Neutrophil (primary cell): ENCODE results near the gene SLC12A2.

Experiments used
- H3K27ac ChIP-seq: fragments of 200-600 bp; sonication (generic); 2 replicates; pipeline ENCODE4 v1.5.1; 2016; ENCODE audit warnings: mild to moderate bottlenecking, moderate library complexity
- H3K27me3 ChIP-seq: fragments of 200-600 bp; sonication (generic); 2 replicates; pipeline ENCODE4 v1.6.0; 2016; ENCODE audit warnings: mild to moderate bottlenecking
- H3K36me3 ChIP-seq: fragments of 200-600 bp; sonication (generic); 2 replicates; pipeline ENCODE4 v1.5.1; 2017
- H3K4me1 ChIP-seq, 2 experiments: fragments of 200-600 bp in 1 of 2; sonication (generic) in 1 of 2; 1 replicate in 1 of 2; 2 replicates in 1 of 2; pipeline versions ENCODE4 v1.5.1 to v1.6.1; 2013 to 2016; ENCODE audit warnings: low read depth in 1 of 2, low read length in 1 of 2, mild to moderate bottlenecking in 1 of 2, moderate library complexity in 1 of 2; ENCODE audit not compliant: control insufficient read depth in 1 of 2, insufficient read depth in 1 of 2
- H3K4me3 ChIP-seq, 2 experiments: fragments of 200-600 bp in 1 of 2; sonication (generic) in 1 of 2; 1 replicate in 1 of 2; 2 replicates in 1 of 2; pipeline ENCODE4 v1.5.1; 2013 to 2016; ENCODE audit warnings: low read depth in 1 of 2, low read length in 1 of 2, mild to moderate bottlenecking in 1 of 2, moderate library complexity in 1 of 2
- H3K9me3 ChIP-seq: fragments of 200-600 bp; sonication (generic); 2 replicates; pipeline ENCODE4 v1.5.1; 2016
- TF ChIP-seq, protein P1 (sequence below): fragments of 200-600 bp; sonication (generic); IDR thresholded peaks from 2 replicates; pipeline ENCODE4 v1.5.1; 2016; ENCODE audit warnings: antibody characterized with exemption

Gene SLC12A2

DNA sequence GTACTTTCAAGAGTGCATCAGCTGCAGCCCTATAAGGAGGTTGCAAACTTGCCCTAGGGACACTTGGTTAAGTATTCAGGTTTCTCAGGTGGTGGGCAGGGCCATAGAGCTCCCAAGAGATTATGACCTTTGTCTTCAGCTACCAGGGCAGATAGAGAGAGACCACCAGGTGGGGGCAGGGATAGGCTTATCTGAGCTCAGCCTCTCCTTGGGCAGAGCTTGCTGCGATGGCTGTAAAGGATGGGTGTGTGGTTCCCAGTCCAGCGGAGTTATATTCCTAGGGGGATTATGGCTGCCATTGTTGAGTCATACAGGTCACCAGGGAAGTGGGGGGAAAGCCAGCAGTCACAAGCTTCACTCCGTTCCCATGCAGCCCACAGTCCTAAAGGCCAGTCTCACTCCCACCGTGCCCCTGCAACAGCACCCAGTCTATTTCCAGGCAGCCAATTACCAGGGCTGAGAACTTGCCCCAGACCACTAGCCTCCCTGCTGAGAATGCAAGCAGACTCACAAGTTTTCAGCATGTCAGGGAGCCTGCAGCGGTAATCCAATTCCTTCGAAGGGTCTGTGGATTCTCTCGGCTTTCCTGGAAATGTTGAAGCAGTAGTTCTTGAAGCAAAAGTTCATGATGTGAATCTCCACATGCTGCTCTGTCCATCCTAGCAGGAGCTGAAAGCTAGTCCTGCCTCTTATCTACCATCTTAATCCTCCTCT is 151.5 kb downstream of the SLC12A2 start:
- no peaks in the 10 kb centered on the region for H3K36me3 ChIP-seq
- H3K4me1 ChIP-seq, result no peaks in the 10 kb centered on the region
- H3K4me3 ChIP-seq, result no peak overlapping the region
- H3K27me3 ChIP-seq, result no peaks in the 10 kb centered on the region
- TF ChIP-seq, protein P1, sequence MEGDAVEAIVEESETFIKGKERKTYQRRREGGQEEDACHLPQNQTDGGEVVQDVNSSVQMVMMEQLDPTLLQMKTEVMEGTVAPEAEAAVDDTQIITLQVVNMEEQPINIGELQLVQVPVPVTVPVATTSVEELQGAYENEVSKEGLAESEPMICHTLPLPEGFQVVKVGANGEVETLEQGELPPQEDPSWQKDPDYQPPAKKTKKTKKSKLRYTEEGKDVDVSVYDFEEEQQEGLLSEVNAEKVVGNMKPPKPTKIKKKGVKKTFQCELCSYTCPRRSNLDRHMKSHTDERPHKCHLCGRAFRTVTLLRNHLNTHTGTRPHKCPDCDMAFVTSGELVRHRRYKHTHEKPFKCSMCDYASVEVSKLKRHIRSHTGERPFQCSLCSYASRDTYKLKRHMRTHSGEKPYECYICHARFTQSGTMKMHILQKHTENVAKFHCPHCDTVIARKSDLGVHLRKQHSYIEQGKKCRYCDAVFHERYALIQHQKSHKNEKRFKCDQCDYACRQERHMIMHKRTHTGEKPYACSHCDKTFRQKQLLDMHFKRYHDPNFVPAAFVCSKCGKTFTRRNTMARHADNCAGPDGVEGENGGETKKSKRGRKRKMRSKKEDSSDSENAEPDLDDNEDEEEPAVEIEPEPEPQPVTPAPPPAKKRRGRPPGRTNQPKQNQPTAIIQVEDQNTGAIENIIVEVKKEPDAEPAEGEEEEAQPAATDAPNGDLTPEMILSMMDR, result no peak
- H3K27ac ChIP-seq, result no peak overlapping the region
- no peaks in the 10 kb centered on the region for H3K9me3 ChIP-seq

DNA sequence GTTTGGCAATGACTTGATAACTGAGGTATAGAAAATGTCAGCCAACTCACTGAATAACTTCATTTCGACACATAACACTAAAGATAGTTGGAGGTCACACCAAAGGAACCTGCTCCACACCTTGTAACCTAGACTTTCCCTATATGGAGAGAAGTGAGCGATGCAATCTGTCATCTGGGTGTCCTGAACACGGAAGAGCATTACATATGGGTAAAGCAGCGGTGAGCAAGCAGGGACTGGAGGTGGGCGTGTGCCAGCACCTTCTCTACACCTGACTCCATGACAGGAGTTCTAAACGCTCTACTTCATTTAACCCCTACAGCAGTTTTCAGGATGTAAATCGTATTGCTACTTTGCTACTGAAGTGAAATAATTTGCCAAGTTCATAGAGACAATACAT is 152.8 kb downstream of the SLC12A2 start:
- Histone ChIP-seq H3K36me3 (no peaks in the 10 kb centered on the region), H3K9me3 (no peaks in the 10 kb centered on the region), H3K27me3 (no peaks in the 10 kb centered on the region), H3K27ac (no peak overlapping the region), H3K4me3 (no peak overlapping the region), H3K4me1 (no peaks in the 10 kb centered on the region)
- TF ChIP-seq, protein P1, result no peak

DNA sequence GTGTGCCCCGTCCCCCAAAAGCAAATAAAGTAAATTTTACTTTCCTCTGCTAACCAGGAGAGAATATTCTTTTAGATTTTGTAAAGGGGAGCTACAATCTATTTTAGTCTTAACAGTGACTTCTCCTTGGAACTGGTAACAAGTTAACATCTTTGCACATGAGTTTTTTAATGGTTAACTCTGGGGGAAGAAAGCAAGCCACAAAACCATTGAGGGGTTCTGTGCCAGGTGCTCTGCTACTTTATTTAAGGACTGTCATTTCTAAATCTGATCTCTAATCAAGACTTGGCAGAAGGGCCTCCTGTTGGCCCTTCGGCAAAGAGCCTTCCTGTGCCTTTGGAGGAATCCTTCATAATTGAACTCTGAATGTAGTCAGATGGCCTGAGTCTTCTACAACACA is 153.4 kb downstream of the SLC12A2 start:
- Histone ChIP-seq H3K27me3 (no peaks in the 10 kb centered on the region), H3K9me3 (no peaks in the 10 kb centered on the region), H3K36me3 (no peaks in the 10 kb centered on the region), H3K4me1 (no peaks in the 10 kb centered on the region), H3K4me3 (no peak overlapping the region), H3K27ac (no peak overlapping the region)
- TF ChIP-seq, protein P1, result no peak

DNA sequence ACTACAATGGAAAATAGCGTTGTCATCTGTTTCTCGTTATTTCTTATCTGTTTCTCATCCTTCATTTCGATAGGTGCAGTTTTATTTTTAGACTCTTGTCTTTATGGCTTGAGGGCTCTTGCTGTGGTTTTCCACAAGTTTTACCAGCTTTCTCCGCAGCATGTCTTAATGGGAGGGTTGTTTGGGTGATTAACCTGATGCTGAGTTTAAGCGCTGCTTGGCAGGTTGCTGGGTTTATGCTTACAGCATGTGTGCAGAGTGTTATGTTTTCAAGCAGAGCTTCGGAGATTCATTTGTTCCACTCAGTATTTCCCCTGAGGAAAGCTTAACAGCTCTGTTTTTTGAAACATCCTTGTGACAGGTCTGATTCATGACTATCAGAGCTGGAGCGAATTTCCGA is 154.0 kb downstream of the SLC12A2 start:
- Histone ChIP-seq H3K27ac (no peak overlapping the region), H3K4me3 (no peak overlapping the region), H3K27me3 (no peaks in the 10 kb centered on the region), H3K36me3 (no peaks in the 10 kb centered on the region), H3K4me1 (no peaks in the 10 kb centered on the region), H3K9me3 (no peaks in the 10 kb centered on the region)
- TF ChIP-seq, protein P1, result no peak
